DMS114 treated with DMSO at 0.1 percent for 48 hours (cell line): ENCODE results near the gene AOX1.
A peak's percentile ranks its signal among the peaks of the same experiment; 100 is the strongest.
"Not testable (repeated sequence)": the region's sequence is repeated elsewhere in the genome, so short reads cannot be mapped to it uniquely, and the experiment has no call there.

Experiments used
- DNase-seq: peaks from one replicate; lab custom pipeline; 2025; ENCODE audit not compliant: unreplicated experiment; lab: John Stamatoyannopoulos, UW

Gene AOX1

DNA sequence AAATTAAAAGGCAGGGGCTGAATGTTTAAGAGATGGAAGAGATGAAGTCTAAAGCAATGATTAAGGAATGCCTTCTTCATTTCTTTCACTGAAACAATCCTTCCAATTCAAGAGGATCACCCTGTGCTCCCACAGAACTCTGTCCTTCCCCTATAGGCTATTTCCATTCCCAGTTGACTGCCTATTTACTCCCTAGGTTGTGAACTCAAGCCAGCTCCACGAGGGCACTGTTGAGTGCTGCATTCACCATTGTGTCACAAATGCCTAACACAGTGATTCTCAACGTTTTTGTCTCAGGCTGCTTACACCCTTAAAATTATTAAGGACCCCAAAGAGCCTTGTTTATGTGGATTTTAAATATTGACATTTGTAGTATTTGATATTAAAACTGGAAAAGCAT is 112.4 kb downstream of the AOX1 start:
- DNase-seq = no peak

DNA sequence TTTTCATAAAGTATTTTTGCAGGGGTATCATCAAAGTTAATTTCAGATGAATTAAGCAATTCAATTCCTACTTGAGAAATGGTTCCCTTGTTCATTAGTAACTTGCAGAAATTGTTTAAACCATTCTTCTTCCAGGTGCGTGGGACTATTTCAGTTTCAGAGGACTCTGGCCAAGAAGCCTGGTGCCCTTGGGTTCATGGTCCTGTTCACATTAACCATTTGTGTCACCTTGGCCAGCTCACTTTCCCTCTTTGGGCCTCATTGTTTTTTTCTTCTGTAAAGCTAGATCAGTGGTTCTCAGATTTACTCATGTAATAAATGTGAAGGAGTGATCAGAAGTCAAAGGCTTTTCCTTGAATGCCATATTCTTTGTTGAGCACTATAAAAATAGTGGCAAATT is 113.5 kb downstream of the AOX1 start:
- DNase-seq = no peak

DNA sequence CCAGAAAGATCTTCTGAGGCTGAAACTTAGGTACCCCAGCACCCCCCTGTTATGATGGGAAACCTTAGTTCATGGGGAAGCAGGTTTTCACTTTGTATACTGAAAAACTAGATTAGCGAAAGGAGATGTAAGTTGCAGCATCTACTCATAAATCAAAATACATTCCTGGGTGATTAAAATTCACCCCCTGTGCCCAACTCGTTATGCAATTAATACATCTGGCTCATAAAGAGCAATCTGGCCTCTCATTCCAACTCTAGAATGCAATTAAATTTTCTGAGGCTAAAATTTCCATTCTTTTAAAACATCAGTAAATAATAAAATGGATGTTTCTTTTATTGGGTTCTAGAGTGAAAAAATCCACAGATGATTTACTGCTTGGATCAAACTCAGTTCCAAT is 115.0 kb downstream of the AOX1 start:
- no peak for DNase-seq

DNA sequence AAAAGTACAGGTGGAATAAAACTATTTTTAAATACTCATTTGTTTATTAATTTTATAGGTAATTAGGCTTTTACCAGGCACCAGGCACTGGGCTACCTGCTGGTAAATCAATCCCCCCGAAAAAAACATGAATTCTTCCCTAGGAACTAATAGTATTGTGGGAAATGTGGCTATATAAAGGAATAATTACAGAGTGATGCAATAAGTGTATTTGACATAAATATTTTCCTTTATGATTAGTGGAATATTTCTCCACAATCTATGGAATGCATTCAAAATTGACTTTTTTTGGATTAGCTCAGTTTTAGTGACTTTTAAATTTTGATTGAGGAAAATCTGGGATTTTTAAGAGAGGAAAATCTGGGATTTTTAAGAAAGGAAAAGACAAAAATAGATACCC is 116.2 kb downstream of the AOX1 start:
- DNase-seq = no peak

DNA sequence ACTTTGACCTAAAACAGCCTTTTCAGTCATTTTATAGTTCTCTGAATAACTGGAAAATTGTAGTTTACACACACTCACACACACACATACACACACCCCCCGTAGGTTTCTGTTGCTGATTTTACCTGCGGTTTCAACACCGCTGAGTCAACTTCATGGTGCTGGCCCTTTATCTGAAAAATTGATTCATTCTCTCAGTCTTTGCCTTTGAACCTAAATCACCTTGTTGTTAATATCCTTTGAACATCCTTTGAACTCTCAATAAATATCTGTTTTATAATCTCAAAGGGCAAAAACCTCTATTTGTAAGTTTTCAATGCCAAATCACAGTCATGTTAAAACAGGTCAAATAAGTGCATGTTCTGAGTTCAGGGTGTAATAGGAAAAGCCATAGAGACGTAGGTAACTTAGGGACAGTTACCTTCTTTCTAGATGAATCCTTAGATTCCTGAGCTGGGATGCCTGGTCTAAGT is 116.9 kb downstream of the AOX1 start:
- DNase-seq = no peak

DNA sequence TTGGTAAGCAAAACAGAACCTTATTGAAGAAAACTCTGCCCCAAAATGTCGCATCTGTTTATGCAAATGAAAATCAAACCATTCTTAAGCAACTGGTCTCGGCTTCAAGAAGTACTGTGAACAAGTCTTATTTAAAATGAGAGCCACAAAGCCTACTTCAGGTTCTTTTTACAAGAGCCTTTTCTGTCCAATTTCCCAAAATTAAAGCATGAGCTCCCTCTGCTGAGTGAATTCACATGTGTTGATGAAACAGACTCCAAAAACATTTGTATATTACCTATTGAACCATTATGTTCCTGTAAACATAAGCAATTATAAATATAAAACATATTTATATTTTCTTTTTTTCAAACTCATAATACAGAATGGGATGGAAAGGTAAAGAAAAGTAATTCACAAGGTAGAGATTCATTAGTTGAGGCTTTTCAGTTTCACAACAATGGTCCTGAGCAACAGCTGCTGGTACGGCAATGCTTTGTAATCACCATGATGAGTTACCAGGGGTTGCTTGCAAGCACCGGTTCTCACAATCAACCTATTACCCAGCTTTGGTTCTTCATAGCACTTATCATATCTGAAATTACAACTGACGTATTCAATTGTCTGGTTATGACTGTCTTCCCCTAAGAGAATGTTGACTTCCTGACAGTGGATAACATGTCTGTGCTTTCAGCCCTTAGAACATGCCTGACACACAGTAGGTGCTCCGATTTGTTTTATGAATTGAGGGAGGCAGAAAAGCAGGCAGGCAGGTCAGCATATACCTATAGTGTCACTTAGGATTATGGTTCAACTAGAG is 117.5 kb downstream of the AOX1 start:
- peak; percentile 48 for DNase-seq

DNA sequence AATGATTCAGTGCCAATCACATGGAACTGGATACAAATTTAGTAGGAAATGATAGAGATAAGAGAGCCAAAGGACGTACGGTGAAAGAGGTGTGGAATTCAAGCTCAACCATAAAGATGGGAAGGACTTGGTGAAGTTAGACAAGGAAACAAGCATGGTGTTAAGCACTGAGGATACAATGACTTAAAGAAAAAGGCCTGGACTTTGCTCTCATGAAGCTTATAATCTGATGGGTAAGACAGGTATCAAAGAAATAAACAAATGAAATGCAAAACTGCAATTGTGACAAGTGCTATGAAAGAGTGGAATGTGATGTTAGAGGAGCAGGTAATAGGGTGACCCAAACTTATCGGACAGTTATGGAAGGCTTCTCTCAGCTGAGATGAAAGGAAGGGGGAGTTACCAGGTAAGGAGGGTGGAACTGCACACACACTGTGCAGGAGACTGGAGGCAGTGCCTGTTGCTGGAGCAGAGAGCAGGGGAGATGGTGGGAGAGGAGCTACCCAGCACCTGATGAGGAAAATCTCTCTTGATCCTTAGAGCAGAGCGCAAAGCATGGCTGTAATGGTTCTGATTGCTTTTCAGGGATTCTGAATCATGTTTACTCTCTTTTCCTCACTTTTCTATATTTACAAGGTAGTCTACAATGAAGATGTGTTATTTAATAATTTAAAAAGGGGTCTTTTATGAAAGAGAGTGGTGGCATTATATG is 118.3 kb downstream of the AOX1 start:
- no peak for DNase-seq

DNA sequence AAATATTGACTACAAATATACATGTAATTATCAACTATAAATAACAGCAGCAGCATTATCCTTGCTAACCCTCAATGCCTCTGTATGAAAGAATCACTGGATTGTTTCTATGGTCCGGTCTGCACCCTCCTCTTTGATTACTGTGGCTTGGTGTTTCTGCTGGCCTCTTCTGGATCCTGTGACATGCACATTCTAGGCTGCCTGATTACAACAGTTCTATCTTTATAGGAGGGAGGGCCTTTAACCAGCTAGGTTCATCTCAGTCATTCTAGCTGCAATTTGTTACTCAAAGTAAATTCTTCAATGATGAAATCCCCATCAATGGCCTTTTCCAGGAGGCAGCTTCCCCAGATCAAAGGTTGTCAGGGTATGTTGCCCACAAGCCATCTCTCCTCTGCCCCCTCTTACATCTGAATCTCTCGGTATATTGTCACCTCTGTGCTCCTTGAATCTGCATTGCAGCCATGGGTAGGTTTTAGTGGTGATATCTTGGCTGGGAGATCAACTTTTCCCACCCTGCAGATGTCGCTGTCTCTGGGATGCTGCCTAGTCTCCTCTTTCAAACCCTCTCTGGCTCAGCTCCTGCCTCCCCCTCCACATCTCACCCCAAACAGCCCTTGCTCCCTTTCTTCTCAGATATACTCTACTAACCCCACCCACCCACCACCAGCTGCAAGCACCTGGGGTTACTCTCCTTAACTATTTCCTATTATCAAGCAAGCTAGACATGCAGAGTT is 119.7 kb downstream of the AOX1 start:
- no peak for DNase-seq

DNA sequence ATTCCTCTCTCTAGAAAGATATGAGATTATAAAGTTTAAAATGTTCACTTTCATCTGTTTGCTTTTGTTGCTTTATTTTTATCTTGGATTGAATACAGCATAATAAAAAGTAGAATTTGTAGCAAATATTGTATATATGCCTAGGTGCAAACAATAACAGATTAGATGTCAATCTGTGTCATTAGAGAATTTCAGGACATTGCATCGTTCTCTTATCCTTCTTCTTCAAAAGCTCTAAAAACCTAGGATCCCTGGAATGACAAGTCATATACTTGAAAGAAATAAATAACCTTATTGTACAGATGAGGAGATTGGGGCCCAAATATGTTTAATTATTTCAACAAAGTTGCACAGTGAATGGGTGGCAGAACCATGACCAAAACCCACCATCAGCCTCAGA is 123.1 kb downstream of the AOX1 start:
- no peak for DNase-seq

DNA sequence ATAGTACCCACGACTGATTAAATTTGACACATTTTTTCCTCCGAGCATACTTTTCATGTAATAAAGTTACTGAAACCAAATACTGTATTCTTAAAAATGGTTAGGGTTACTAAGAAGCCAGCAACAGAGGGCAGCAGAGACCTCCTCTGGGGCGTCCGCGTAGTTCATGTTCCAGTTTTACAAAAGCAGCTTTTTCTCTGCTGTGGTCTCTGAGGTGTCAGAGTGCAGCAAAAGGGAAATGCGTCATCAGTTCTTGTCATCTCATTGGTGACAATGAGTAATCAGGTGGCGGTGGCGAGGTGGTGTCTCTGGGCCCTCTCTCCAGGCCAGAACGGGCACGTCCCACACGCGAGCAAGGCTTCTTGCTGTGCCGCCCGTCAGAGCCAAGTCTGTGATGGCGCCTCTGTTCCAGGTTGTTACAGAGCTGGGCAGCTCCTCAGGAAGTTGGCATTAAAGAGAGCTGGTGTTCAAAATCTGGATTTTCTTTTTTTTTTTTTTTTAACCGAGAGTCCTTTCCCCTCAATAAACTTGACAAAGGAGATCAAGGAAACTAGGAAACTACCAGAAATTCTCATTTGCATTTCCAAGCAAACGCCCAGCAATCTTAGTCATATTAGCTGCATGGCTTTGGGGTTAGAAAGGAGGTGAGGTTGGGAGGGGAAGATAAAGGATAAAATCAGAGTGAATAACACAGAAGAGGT is 127.3 kb downstream of the AOX1 start:
- peak; percentile 84 for DNase-seq

DNA sequence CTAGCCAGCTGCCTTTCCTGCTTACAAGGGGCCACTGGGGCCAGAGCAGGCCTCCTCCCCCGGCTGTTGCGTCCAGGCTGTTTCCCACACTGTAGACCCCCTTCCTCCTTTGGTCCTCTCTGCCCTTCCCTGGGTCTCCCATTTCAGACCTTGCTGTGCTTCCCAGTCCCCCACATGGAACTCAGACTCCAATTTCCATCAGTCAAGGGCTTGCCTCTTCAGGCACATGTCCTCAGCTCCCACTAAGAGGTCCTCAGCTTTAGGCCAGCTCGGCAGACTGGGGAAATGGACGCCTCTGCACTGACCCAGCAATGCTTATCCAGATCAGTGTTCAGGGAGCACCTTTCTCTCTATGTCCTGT is 127.9 kb downstream of the AOX1 start:
- DNase-seq = no peak

DNA sequence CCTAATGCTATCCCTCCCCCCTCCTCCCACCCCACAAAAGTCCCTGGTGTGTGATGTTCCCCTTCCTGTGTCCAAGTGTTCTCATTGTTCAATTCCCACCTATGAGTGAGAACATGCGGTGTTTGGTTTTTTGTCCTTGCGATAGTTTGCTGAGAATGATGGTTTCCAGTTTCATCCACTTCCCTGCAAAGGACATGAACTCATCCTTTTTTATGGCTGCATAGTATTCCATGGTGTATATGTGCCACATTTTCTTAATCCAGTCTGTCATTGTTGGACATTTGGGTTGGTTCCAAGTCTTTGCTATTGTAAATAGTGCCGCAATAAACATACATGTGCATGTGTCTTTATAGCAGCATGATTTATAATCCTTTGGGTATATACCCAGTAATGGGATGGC is 129.2 kb downstream of the AOX1 start:
- DNase-seq = not testable (repeated sequence)

DNA sequence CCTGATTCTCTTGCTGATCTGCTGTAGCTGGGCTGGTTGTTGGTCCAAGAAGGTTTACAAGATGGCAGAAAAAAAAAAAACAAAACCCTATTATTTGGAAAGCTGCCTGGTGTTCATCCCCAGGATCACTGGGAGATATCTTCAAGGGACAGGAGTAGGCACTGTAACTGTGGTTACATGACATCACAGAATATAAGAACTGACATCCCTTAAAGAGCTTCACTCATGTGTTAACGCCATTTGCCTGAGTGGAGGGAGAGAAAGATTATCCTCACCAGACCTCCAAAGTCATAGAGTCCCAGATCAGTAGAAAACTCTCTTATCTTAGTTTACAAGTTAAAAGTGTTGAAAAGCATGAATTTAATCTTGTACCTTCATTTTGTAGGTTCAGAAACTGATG is 130.6 kb downstream of the AOX1 start:
- no peak for DNase-seq
